ENCODE measurements around the gene CDH3.

CDH3 gene

DNA sequence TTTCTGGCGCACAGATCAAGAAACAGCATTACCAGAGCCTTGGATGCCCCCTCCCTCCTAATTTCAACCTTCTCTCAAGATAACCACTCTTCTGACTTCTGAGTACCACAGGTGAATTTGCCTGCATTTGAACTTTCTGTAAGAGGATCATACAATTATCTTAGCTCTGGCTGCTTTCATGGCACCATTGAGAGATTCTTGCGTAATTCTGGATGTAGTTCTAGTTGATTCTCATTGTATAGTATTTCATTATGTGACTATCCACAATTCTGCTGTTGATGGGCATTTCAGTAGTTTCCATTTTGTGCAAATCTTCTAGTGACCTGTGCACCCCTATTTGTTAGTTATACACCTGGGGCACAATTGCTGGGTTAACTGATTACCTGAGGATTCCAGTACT lies 7.5 kb downstream of the CDH3 start:
- no peak for DNase-seq

DNA sequence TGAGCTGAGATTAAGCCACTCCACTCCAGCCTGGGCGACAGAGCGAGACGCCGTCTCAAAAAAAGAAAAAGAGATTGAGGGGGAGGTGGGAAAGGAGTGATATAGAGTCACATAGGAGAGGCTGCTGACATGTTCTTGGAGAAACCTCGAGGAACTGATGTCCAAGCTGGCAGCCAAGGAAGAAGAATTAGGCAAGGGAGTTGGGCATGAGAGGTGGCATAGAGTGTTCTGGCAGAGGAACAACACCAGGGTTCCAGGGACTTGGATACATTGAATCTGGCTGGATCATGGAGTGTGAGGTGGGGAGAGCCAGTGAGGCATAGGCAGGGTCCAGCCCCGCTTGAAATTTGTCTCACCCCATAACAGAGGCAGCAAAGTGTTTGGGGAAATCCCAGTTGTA lies 10.7 kb downstream of the CDH3 start:
- no peak for DNase-seq

DNA sequence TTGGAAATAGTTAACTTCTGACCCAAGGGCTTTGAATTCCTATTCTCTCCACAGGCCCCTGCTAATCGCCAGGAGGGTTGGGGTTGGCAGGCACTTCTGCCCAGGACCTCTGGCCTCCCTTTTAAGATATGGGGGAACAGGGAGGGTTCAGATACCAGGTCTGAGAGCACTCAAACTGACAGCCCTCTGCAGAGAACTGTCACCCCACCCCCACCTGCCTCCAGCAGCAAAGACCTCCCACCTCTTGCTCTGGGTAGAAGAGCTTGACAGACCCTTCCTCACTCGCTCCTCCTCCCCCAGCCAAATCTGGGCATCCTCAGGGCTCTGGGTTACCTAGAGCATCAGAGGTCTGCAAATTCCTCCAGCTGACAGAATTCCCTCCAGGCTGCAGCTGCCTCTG lies 11.6 kb downstream of the CDH3 start:
- DNase-seq, result no peak

DNA sequence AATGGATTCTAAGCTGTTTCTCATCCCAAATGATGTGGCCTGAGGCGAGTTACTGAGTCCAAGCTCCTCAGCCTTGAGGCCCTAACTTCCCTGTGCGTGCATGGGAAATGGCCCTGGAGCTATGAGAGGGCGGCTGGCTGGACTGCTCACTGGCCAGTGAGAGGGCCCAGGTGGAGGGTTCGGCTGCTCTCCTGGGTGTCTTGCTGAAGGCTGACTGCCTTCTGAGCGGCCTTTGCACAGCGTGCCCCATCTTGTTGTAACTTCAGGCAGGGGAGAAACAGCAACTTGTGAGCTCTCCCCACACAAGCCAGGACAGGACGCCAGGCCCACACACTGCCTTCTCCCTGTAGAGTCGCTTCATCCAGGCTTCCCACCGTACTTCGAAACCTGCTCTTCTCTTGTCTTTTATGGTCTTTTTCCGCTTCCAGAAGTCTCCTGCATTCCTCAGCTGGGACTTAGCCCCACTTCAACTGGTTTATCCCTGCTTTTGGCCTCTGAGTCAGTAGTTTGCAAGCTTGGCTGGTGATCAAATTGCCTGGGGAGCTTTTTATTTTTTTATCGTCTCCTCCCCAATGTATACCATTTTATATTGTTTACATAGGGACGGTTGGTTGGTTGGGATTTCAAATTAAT lies 13.3 kb downstream of the CDH3 start:
- no peak for DNase-seq

DNA sequence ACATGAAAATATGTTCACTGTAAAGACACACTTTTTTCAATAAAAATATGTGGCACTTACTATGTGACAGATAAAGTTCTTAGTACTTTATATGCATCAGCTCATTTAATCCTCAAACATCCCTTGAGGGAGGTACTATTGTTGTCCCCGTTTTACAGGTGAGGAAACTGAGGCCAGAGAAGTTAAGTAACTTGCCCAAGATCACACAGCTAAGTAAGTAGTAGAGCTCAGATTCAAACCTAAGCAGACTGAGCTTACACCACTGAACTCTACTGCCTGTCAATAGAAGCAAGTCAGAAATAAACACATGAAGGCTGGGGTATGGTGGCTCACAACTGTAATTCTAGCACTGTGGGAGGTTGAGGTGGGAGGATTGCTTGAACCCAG lies 13.9 kb downstream of the CDH3 start:
- no peak for DNase-seq

DNA sequence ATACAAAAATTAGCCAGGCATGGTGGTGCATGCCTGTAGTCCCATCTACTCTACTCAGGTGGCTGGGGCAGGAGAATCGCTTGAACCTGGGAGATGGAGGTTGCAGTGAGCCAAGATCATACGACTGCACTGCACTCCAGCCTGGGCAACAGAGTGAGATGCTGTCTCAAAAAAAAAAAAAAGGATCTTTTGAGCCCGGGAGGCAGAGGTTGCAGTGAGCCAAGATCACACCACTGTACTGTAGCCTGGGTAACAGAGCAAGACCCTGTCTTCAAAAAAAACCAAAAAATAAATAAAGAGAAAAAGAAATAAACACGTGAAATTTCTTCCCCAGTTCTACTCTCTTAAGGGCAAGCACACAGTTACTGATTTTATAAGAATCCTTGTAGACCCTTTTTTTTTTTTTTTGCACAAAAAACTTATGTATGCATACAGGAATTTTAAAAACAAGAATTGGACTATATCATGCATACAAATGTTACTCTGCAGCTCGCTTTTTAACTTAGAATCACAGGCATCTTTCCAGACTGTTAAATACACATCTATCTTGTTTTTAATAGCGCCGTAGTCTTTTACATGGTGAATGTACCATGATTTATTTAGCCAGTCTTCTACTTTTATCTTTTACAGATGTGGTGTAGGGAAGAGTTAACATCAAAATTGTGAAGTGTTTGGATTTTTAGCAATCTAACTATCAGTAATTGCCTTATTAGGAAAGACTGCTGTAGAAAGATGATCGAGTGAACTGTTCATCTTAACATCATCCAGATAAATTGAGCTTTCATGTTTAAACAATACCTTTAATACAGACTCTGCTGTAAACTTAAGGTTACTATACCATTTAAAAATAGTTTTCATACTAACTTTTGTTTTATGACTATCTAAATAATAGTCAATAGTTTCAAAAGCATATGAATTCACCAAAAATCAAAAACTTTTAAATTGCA lies 14.6 kb downstream of the CDH3 start:
- no peak for DNase-seq

DNA sequence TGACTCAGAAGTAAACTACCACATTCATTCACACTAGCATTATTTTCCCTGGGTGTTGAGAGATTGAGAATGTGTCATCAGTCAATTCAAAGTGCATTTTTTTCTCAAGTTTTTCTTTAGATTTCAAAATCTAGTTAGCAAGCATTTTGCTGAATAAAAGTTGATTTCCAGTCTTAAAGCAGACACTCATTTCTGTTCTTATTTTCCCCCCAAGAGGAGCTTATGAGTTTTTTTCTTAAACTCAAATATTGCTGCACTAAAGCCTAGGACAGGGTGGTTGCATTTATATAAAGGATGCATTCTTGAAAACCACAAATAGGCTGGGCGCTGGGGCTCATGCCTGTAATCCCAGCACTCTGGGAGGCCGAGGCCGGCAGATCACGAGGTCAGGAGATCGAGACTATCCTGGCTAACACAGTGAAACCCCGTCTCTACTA lies 15.3 kb downstream of the CDH3 start:
- DNase-seq, result no peak

DNA sequence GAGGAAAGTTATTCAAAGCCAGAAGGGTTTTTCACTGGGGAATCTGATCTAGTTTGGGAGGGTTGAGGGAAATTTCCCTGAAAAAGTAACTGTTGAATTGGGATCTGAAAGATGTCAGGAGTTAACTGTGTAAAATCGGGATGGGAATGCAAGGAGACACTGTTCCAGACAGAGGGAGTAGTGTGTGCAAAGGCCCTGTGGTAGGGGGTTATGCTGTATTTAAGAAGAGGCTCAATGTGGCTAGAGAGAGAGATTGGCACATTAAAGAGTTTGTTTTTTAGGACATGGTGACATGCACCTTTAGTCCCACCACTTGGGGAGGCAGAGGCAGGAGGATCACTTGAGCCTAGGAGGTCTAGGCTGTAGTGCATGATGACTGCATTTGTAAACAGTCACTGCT lies 16.9 kb downstream of the CDH3 start:
- DNase-seq, result no peak

DNA sequence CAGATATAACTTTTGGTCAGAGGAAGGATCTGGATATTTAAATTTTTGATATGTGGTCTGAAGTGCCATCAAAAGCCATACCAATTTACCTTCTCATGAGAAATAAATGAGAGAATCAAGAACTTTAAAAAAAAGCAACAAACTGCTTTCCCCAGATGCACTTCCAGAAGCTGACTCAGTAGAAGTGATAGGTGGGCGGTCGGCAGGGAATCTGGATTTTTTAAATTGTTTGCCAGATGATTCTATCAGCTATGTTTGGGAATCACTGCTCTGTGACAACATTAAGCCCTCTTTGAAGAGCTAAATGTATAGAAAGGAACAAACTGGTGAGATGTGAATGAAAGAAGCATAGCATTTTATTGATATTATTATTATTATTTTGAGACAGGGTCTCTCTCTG lies 19.2 kb downstream of the CDH3 start:
- DNase-seq, result no peak

DNA sequence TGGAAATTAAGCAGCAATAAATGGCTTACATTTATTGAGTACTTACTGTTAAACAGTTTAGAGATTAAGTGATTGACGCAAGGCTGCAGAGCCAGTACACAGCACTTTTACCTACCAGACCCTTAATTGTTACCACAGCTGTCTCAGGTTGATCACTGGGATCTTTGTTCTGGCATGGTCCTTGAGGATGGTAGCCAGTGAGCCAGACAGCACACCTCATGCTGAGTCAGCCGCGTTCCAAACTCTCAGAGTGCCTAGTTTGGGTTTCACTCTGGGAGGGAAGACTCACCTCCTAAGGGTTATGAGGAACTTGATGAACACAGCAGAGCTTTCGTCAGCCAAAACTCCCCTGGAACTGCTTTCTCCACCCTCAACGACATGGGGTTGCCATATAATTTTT lies 20.4 kb downstream of the CDH3 start:
- no peak for DNase-seq

DNA sequence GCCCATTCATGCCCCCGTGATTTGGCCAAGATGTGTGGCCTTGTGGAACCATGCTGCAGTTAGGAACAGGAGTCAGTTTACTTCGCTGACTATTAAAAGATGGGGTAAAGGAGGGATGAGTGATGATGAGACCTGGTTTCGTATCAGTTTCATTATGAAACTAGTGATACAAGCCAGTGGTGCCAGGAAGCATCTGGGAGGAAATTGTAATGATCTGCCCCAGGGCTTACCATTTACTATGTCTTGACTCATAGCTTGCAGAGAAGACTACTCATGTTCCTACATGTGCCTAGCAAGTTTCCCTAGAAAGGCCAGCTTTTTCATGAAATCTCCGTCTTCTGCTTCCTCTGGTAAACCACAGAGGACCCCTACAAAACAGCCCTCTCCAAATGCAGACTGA lies 23.2 kb downstream of the CDH3 start:
- no peak for DNase-seq

DNA sequence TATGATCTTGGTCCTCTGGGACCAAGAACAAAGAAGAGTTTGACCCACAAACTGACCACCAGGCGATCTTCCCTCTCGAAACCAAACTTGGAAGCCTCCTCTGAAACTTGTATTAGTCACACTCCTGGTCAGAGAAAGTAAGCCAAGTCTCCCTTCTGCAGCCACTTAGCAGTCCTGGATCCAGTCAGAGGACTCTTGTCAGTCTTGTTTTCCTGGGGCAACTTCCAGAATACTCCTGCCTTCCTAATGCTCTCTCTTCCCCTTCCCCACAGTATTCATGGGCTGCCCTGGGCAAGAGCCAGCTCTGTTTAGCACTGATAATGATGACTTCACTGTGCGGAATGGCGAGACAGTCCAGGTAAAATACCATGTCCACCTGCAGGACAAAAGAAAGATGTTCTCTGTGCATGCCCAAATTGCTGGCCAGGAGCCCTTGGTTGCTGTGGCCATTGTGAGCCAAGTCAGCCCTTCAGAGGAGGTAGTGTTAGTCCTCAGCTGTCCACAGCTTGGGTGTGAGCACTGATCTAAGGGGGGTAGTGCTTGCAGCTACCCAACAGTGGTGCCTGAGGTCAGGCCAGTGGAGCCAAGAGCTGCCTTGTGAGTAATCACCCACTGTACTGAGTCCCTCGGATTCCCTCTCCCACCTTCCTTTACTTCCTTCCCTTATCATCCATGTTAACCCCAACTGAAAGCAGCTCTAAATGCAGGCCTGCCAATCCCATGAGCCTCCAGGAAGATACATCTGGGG lies 31.2 kb downstream of the CDH3 start:
- no peak for DNase-seq

DNA sequence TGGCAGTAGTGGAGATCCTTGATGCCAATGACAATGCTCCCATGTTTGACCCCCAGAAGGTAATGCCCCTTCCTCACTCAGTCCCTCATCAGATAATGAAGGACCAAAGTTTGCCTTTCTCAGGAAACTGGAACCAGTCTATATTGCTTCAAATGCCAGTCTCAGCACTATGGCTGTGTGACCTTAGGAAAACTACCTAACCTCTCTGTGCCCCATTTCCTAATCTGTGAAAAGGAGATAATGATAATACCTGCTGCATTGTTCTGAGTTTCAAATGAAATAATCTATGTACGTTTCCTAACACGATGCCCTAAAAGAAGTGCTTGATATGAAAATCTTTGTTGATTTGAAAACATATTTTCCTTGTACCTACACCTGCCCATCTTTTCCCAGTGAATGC lies 35.9 kb downstream of the CDH3 start:
- no peak for DNase-seq

DNA sequence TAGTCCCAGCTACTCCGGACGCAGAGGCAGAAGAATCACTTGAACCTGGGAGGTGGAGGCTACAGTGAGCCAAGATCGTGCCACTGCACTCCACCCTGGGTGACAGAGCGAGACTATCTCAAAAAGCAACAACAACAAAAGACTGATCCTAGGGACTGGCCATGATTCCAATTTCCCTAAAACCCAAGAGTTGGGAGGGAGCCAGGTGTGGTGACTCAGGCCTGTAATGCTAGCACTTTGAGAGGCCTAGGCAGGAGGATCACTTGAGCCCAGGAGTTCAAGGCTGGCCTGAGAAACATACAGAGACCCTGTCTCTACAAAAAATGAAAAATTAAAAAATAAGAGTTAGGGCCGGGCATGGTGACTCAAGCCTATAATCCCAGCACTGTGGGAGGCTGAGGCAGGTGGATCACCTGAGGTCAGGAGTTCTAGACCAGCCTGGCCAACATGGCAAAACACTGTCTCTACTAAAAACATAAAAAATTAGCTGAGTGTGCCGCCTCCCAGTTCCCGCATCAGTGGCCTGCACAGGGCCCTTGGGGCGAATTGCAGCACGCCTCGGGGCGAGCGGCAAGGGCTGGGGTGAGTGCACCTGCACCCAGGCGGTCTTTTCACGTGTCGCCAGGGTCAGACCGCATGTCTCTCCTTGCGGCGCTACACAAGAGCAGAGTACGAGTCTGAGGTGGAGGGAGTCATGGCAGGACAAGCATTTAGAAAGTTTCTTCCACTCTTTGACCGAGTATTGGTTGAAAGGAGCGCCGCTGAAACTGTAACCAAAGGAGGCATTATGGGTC lies 40.8 kb downstream of the CDH3 start:
- no peak for DNase-seq

DNA sequence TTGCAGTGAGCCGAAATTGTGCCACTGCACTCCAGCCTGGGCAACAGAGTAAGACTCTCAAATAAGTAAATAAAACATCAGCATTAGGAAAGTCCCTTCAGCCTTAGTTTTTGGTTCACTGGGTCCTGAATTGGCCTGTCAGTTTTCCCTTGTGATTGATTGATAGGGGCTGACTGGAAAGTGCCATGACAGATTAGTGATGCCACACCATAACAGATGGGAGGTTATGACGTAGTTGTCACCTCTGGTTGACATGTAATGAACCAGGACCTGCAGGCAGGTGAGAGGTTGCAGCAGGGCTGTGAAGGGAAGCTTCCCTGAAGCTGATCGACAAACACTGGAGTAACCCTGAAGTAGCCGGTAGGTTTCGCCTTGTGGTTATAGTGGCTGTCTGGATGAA lies 41.8 kb downstream of the CDH3 start:
- DNase-seq, result no peak

DNA sequence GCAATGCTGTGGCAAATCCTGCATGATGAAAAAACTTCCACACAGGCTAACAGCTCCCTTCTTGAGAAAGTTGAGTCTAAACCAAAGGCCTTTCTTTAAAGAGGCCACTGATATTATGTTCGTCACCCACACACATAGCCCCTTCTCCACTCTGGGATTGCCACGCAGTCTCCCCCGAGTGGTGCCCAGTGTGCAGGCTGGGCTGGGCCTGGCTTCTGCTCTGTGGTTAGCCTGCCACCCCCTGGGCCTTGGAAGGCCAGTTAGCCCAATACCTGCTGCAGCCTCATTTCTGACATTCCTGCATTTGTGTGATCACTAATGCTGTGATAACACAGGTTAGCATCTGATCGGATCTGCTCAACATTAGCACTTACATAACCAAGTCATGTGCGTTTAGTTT lies 44.8 kb downstream of the CDH3 start:
- DNase-seq, result no peak

DNA sequence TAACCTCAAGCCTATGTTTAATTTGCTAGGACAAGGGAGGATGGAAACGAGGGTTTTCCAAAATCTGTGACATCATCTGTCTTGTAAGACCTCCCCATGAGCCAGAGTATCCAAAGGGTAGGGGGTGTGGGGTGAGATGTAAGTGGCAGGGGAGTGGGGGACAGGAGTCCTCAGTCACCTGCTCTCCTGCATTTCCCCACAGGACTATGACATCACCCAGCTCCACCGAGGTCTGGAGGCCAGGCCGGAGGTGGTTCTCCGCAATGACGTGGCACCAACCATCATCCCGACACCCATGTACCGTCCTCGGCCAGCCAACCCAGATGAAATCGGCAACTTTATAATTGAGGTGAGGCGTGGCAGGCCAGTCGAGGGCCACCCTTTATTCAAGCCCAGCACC lies 50.5 kb downstream of the CDH3 start:
- no peak for DNase-seq

DNA sequence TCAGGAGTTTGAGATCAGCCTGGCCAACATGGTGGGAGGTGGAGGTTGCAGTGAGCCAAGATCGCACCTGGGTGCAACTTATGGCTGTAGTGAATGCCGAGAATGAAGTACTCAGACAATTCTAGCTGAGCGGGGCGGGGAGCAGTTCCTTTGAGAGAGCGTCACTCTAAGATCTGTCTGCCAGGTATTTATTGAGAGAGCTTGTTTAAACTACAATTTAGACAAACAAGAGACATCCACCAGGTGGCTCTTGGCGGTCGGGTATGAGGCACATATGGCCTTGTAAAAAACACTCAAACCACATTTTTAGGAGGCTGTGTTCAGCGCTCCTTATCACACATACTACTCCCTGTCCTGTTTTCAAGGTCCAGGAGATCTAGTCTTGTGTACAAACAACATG lies 51.4 kb downstream of the CDH3 start:
- DNase-seq, result no peak

DNA sequence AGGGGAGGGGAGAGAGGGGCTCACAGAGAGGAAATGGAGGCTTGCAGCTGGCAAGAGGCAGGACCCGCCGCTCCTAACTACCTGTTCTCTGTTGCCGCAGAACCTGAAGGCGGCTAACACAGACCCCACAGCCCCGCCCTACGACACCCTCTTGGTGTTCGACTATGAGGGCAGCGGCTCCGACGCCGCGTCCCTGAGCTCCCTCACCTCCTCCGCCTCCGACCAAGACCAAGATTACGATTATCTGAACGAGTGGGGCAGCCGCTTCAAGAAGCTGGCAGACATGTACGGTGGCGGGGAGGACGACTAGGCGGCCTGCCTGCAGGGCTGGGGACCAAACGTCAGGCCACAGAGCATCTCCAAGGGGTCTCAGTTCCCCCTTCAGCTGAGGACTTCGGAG lies 53.0 kb downstream of the CDH3 start:
- no peak for DNase-seq

DNA sequence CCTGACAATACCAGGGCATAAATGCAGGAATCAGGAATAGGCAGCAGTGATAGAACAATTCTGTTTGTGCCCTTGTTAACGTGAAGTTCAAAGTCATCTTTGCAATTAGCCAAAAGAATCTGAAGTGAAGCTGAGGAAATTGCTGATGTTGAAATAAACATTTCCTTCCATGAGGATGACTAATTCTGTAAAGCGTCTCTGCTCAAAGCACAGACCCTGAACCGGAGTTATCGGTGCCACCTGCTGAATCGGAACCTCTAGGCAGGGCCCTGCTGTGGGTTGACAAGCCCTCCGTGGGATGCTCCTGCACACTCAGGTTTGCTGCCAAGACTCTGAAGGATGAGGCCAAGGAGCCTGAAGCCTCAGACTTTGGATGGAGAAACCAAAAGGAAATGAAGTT lies 55.0 kb downstream of the CDH3 start:
- no peak for DNase-seq

DNA sequence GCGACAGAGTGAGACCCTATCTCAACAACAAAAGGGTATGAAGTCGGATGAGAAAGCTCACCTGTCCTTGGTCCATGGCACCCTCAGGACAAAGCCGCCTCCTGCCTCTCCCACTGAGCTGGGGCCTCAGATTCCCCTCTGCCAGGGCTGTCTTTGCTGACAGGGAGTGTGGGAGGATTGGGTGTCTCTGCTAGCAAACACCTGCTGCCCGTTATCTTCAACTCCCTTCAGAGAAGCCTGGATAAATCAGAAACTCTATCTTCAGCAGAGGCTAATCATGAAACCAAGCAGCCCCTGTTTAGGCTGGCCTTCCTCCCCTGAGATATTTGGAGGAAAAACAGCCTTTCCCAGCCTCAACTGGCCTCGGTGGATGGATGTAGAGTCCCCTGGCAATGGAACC lies 55.7 kb downstream of the CDH3 start:
- no peak for DNase-seq

DNA sequence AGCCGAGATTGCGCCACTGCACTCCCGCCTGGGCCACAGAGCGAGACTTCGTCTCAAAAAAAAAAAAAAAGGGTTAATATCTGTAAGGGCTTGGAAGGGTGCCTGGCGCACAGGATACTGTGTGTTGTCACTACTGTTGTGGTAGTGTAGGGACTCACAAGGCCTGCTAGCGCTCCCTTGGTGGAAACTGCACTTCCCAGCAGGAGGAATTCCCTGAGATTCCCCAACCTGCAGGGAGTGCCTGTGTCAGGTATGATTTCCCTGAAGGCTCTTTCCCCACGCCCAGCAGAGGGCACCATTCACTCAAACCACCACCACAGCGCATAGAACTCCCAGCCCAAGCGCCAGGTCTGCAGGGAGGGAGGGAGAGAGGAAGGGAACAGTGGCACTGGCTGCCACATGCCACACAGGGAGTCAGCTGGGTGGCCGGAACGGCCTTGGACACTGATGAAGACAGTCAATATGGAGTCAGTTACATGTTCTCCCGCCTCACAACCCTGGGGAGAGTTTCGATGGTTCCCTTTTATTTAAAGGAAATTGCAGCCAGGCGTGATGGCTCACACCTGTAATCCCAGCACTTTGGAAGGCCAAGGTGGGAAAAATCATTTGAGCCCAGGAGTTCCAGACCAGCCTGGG lies 59.2 kb downstream of the CDH3 start:
- peak; percentile 52 for DNase-seq
